GM12878 (cell line): ENCODE measurements around the gene ZBTB22. TPM values are rescaled to one million over a fixed set of nuclear protein-coding genes. Genes with fewer than 3 reads are reported as not detected.

ENCODE experiments used
- ATF7 ChIP-seq: fragments of 450-650 bp; IDR thresholded peaks from 2 replicates; pipeline ENCODE4 v1.6.1; 2016; ENCODE audit warnings: low read depth, mild to moderate bottlenecking
- BHLHE40 ChIP-seq, 2 experiments: fragments of 450-650 bp in 1 of 2; IDR thresholded peaks; 2 replicates each; pipeline ENCODE4 v1.6.1; 2011 to 2017; ENCODE audit warnings: low read depth in 2 of 2, borderline replicate concordance in 1 of 2, improper control_type of control experiment in 1 of 2, low read length in 1 of 2, mild to moderate bottlenecking in 1 of 2
- CHD4 ChIP-seq: fragments of 200-600 bp; sonication (generic); IDR thresholded peaks from 2 replicates; pipeline ENCODE4 v1.6.1; 2016; ENCODE audit warnings: mild to moderate bottlenecking
- CREB1 ChIP-seq: IDR thresholded peaks from 2 replicates; pipeline ENCODE4 v1.6.1; 2012; ENCODE audit warnings: low read depth, mild to moderate bottlenecking, inconsistent platforms
- ESRRA ChIP-seq: IDR thresholded peaks from 2 replicates; pipeline ENCODE4 v1.6.1; 2012; ENCODE audit warnings: mild to moderate bottlenecking, low read length, improper control_type of control experiment
- EZH2 ChIP-seq: IDR thresholded peaks from 2 replicates; pipeline ENCODE4 v1.6.1; 2012; ENCODE audit warnings: low read depth, mild to moderate bottlenecking, control low read depth, inconsistent platforms, low read length, borderline replicate concordance; ENCODE audit not compliant: control insufficient read depth
- HDGF ChIP-seq: fragments of 450-650 bp; IDR thresholded peaks from 2 replicates; pipeline ENCODE4 v1.6.1; 2016; ENCODE audit warnings: antibody characterized with exemption
- MYC ChIP-seq: IDR thresholded peaks from 2 replicates; pipeline ENCODE4 v1.6.1; 2011; ENCODE audit warnings: mild to moderate bottlenecking, low read length, moderate library complexity, inconsistent platforms; ENCODE audit not compliant: insufficient read depth, insufficient replicate concordance, insufficient read length, severe bottlenecking
- RB1 ChIP-seq: fragments of 450-650 bp; formaldehyde crosslinking; IDR thresholded peaks from 2 replicates; pipeline ENCODE4 v1.6.1; 2017; ENCODE audit warnings: mild to moderate bottlenecking, borderline replicate concordance
- SRF ChIP-seq, 2 experiments: IDR thresholded peaks; 2 replicates each; pipeline ENCODE4 v1.6.1; 2011; ENCODE audit warnings: low read depth in 2 of 2, low read length in 2 of 2, mild to moderate bottlenecking in 1 of 2, moderate library complexity in 1 of 2
- TBL1XR1 ChIP-seq: IDR thresholded peaks from 2 replicates; pipeline ENCODE4 v1.6.1; 2012; ENCODE audit warnings: low read depth, low read length, improper control_type of control experiment
- ZNF24 ChIP-seq: fragments of 450-650 bp; IDR thresholded peaks from 2 replicates; pipeline ENCODE4 v1.6.1; 2017; ENCODE audit warnings: antibody characterized with exemption, mild to moderate bottlenecking
- ZNF274 ChIP-seq: IDR thresholded peaks from one replicate; pipeline ENCODE4 v1.8.0; 2011; ENCODE audit not compliant: insufficient read length, insufficient read depth
- polyA plus RNA-seq, 11 experiments: library from polyadenylated mRNA; depleted of rRNA in 4 of 11; unstranded in 6 of 11; stranded (reverse) in 5 of 11; fragments of >200 nt; fragmentation: Nextera tagmentation in 4 of 11; fragmentation: Illumina TruSeq in 1 of 11; extraction: Ambion mirVana in 4 of 11; extraction: Trizol in 1 of 11; gene quantifications; 1 replicate in 1 of 11; 2 replicates in 10 of 11; pipeline versions ENCODE4 v1.2.1 to v1.2.3, GENCODE V29; 2011 to 2016; ENCODE audit warnings: inconsistent platforms in 2 of 11, missing spikeins in 2 of 11, low read depth in 1 of 11
- total RNA-seq, 4 experiments: library from RNA; depleted of rRNA in 3 of 4; stranded (reverse); fragments of >200 nt in 3 of 4; fragmentation: Illumina TruSeq in 1 of 4; extraction: Trizol in 1 of 4; gene quantifications; 2 replicates each; pipeline versions ENCODE4 v1.2.1 to v1.2.3, GENCODE V29; 2013 to 2021
- TF ChIP-seq, protein P1 (sequence below): IDR thresholded peaks from 2 replicates; pipeline ENCODE4 v1.6.1; 2011; ENCODE audit warnings: borderline replicate concordance, low read depth, mild to moderate bottlenecking, moderate library complexity, mixed read lengths, low read length; ENCODE audit not compliant: insufficient read depth; ENCODE audit errors: extremely low read length
- TF ChIP-seq, protein P2 (sequence below): fragments of 450-650 bp; formaldehyde crosslinking; IDR thresholded peaks from 2 replicates; pipeline ENCODE4 v1.5.0; 2022; ENCODE audit warnings: mild to moderate bottlenecking, missing genetic modification characterization
- TF ChIP-seq, protein P3 (sequence below): fragments of 450-650 bp; IDR thresholded peaks from 2 replicates; pipeline ENCODE4 v1.6.1; 2017; ENCODE audit warnings: mild to moderate bottlenecking, low read depth, inconsistent platforms; ENCODE audit not compliant: poor library complexity, severe bottlenecking
- TF ChIP-seq, protein P4 (sequence below): IDR thresholded peaks from 2 replicates; pipeline ENCODE4 v1.6.1; 2012; ENCODE audit warnings: low read depth, low read length, improper control_type of control experiment
- TF ChIP-seq, protein P5 (sequence below): IDR thresholded peaks from 2 replicates; pipeline ENCODE4 v1.6.1; 2012; ENCODE audit warnings: low read depth, low read length, improper control_type of control experiment

Gene ZBTB22
- total and polyA plus RNA-seq, 10 of the 15 experiments (the other 5 are each of a cell fraction or from before 2014, with no cell fraction given), result 0.11 to 9.9 (median 4.8) TPM

DNA sequence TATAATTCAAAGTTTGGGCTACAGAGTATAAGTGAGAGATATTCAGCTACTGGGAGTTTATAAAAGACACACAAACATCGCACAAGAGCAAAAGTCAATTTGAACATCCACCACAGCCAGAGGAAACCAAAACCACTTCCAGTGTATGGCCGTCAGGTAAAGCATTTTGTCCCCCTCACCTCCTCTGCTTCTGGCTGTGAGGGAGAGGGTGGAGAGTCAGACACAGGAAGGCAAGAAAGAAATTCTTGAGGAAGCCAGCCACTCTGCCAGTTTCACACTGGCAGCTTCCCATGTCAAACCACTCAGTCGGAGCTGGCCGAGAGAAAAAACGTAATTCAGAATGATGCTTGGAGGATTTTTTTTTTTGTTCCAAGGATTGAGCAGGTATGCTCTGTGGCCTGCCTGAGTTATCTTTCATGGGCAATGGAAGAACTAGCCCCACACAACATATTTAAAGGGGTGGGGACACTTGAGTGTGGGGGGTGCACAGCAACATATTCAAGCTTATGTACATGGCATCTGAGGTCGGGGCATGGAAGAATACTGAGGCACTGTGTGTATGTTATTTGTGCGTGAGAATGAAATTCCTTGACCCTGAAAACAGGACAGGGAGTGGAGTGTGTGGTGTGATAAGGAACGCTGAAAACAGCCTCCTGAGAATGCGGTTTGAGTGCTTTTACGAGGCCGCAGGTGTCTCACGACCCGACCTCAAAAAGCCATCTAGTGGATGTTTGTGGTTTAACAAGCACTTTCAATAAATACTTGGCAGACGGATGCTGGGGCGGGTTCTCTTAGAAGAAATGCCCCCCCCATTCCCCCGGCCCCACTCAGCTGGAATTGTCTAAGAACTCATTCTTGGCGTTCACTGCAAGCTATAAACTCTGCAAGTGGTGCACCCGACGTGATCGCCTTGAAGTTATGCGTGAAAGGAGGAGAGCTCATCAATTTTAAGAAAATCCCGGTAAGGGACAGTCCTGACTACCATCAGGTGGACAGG is 27.5 kb upstream of the ZBTB22 start (continued):
- TF ChIP-seq, protein P1, sequence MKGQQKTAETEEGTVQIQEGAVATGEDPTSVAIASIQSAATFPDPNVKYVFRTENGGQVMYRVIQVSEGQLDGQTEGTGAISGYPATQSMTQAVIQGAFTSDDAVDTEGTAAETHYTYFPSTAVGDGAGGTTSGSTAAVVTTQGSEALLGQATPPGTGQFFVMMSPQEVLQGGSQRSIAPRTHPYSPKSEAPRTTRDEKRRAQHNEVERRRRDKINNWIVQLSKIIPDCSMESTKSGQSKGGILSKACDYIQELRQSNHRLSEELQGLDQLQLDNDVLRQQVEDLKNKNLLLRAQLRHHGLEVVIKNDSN, result no peak
- TF ChIP-seq TBL1XR1 (no peak), CHD4 (no peak), ESRRA (no peak), SRF (IDR thresholded peaks at IDR 0.05; ENCODE audit: low read depth in 2 of 2, low read length in 2 of 2) (no peak), ZNF274 (no peak), ZNF24 (no peak), EZH2 (no peak), HDGF (no peak), RB1 (no peak), ATF7 (0 out of 2 replicates have a peak, but pooled peaks have one; percentile 25), MYC (no peak), CREB1 (0 out of 2 replicates have a peak, but pooled peaks have one; percentile 28), BHLHE40 (IDR thresholded peaks at IDR 0.05; ENCODE audit: borderline replicate concordance in 1 of 2, low read depth in 2 of 2, low read length in 1 of 2) (peak in 1 of 2 experiments; percentile 54; a peak in 2 of 4 replicates)
- TF ChIP-seq, protein P2, sequence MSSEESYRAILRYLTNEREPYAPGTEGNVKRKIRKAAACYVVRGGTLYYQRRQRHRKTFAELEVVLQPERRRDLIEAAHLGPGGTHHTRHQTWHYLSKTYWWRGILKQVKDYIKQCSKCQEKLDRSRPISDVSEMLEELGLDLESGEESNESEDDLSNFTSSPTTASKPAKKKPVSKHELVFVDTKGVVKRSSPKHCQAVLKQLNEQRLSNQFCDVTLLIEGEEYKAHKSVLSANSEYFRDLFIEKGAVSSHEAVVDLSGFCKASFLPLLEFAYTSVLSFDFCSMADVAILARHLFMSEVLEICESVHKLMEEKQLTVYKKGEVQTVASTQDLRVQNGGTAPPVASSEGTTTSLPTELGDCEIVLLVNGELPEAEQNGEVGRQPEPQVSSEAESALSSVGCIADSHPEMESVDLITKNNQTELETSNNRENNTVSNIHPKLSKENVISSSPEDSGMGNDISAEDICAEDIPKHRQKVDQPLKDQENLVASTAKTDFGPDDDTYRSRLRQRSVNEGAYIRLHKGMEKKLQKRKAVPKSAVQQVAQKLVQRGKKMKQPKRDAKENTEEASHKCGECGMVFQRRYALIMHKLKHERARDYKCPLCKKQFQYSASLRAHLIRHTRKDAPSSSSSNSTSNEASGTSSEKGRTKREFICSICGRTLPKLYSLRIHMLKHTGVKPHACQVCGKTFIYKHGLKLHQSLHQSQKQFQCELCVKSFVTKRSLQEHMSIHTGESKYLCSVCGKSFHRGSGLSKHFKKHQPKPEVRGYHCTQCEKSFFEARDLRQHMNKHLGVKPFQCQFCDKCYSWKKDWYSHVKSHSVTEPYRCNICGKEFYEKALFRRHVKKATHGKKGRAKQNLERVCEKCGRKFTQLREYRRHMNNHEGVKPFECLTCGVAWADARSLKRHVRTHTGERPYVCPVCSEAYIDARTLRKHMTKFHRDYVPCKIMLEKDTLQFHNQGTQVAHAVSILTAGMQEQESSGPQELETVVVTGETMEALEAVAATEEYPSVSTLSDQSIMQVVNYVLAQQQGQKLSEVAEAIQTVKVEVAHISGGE (CRISPR knock-in tag), result no peak
- TF ChIP-seq, protein P3, sequence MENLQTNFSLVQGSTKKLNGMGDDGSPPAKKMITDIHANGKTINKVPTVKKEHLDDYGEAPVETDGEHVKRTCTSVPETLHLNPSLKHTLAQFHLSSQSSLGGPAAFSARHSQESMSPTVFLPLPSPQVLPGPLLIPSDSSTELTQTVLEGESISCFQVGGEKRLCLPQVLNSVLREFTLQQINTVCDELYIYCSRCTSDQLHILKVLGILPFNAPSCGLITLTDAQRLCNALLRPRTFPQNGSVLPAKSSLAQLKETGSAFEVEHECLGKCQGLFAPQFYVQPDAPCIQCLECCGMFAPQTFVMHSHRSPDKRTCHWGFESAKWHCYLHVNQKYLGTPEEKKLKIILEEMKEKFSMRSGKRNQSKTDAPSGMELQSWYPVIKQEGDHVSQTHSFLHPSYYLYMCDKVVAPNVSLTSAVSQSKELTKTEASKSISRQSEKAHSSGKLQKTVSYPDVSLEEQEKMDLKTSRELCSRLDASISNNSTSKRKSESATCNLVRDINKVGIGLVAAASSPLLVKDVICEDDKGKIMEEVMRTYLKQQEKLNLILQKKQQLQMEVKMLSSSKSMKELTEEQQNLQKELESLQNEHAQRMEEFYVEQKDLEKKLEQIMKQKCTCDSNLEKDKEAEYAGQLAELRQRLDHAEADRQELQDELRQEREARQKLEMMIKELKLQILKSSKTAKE, result peak; percentile 83
- TF ChIP-seq, protein P4, sequence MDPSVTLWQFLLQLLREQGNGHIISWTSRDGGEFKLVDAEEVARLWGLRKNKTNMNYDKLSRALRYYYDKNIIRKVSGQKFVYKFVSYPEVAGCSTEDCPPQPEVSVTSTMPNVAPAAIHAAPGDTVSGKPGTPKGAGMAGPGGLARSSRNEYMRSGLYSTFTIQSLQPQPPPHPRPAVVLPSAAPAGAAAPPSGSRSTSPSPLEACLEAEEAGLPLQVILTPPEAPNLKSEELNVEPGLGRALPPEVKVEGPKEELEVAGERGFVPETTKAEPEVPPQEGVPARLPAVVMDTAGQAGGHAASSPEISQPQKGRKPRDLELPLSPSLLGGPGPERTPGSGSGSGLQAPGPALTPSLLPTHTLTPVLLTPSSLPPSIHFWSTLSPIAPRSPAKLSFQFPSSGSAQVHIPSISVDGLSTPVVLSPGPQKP, result no peak
- TF ChIP-seq, protein P5, sequence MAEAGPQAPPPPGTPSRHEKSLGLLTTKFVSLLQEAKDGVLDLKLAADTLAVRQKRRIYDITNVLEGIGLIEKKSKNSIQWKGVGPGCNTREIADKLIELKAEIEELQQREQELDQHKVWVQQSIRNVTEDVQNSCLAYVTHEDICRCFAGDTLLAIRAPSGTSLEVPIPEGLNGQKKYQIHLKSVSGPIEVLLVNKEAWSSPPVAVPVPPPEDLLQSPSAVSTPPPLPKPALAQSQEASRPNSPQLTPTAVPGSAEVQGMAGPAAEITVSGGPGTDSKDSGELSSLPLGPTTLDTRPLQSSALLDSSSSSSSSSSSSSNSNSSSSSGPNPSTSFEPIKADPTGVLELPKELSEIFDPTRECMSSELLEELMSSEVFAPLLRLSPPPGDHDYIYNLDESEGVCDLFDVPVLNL, result no peak
